ENCODE measurements around the gene DACH2. TPM values are rescaled to one million over a fixed set of nuclear protein-coding genes. Genes with fewer than 3 reads are reported as not detected.

The DACH2 gene
- polyA plus RNA-seq, 1 donor from 2014 or later = 20.6 TPM

GRCh38 chrX:86349115-86349514, 200.9 kb downstream of the DACH2 start:
- Histone ChIP-seq H4K20me1 (ENCODE audit: insufficient read depth) (no peaks in the 10 kb centered on the region), H3K36me3 (ENCODE audit: insufficient read depth, low read length) (no peaks in the 10 kb centered on the region), H3K9ac (ENCODE audit: low read length) (no peak overlapping the region), H2AFZ (ENCODE audit: low read depth, low read length) (no peak overlapping the region), H3K4me3 (ENCODE audit: low read length) (no peak overlapping the region), H3K9me3 (ENCODE audit: low read length) (no peaks in the 10 kb centered on the region), H3K79me2 (replicated peaks; ENCODE audit: insufficient read depth, low read length) (no peaks in the 10 kb centered on the region), H3K4me2 (ENCODE audit: low read length) (no peak overlapping the region), H3K27me3 (ENCODE audit: insufficient read depth, low read depth, low read length) (no peaks in the 10 kb centered on the region), H3F3A (ENCODE audit: insufficient read depth, low read length, poor library complexity, severe bottlenecking) (no peaks in the 10 kb centered on the region), H3K27ac (ENCODE audit: low read length) (no peak overlapping the region), H3K9me2 (ENCODE audit: insufficient read depth, low read length) (no peaks in the 10 kb centered on the region)
- TF ChIP-seq EZH2 (IDR thresholded peaks at IDR 0.05; ENCODE audit: borderline replicate concordance, insufficient read depth, low read length, poor library complexity, severe bottlenecking) (no peak), RAD21 (conservative IDR thresholded peaks at IDR 0.05) (no peak), TAF1 (IDR thresholded peaks at IDR 0.05; ENCODE audit: low read depth) (no peak), POLR2AphosphoS5 (IDR thresholded peaks at IDR 0.05) (no peak), EP300 (conservative IDR thresholded peaks at IDR 0.05; ENCODE audit: poor library complexity, severe bottlenecking) (no peak)

GRCh38 chrX:86369847-86370630, 221.8 kb downstream of the DACH2 start:
- H3K9me3 ChIP-seq (ENCODE audit: low read length) = no peaks in the 10 kb centered on the region
- no peak overlapping the region for H3K4me2 ChIP-seq (ENCODE audit: low read length)
- no peak overlapping the region for H3K4me3 ChIP-seq (ENCODE audit: low read length)
- H3K9me2 ChIP-seq (ENCODE audit: insufficient read depth, low read length) = no peaks in the 10 kb centered on the region
- no peak overlapping the region for H3K27ac ChIP-seq (ENCODE audit: low read length)
- H3K36me3 ChIP-seq (ENCODE audit: insufficient read depth, low read length) = no peaks in the 10 kb centered on the region
- TF ChIP-seq EP300 (conservative IDR thresholded peaks at IDR 0.05; ENCODE audit: poor library complexity, severe bottlenecking) (no peak), CTCF (IDR thresholded peaks at IDR 0.05; ENCODE audit: poor library complexity, severe bottlenecking) (no peak)
- H3F3A ChIP-seq (ENCODE audit: insufficient read depth, low read length, poor library complexity, severe bottlenecking) = no peaks in the 10 kb centered on the region
- no peak overlapping the region for H3K9ac ChIP-seq (ENCODE audit: low read length)
- no peak overlapping the region for H2AFZ ChIP-seq (ENCODE audit: low read depth, low read length)
- no peaks in the 10 kb centered on the region for H3K79me2 ChIP-seq (replicated peaks; ENCODE audit: insufficient read depth, low read length)
- no peaks in the 10 kb centered on the region for H4K20me1 ChIP-seq (ENCODE audit: insufficient read depth)
- no peaks in the 10 kb centered on the region for H3K27me3 ChIP-seq (ENCODE audit: insufficient read depth, low read depth, low read length)

- Histone ChIP-seq H4K20me1 (ENCODE audit: insufficient read depth) (no peaks in the 10 kb centered on the region), H3K9me2 (ENCODE audit: insufficient read depth, low read length) (no peaks in the 10 kb centered on the region), H3K9ac (ENCODE audit: low read length) (no peak overlapping the region), H2AFZ (ENCODE audit: low read depth, low read length) (no peak overlapping the region), H3K79me2 (replicated peaks; ENCODE audit: insufficient read depth, low read length) (no peaks in the 10 kb centered on the region), H3K4me3 (ENCODE audit: low read length) (no peak overlapping the region), H3K36me3 (ENCODE audit: insufficient read depth, low read length) (no peaks in the 10 kb centered on the region), H3F3A (ENCODE audit: insufficient read depth, low read length, poor library complexity, severe bottlenecking) (no peaks in the 10 kb centered on the region), H3K4me2 (ENCODE audit: low read length) (no peak overlapping the region), H3K9me3 (ENCODE audit: low read length) (no peaks in the 10 kb centered on the region), H3K27ac (ENCODE audit: low read length) (no peak overlapping the region), H3K27me3 (ENCODE audit: insufficient read depth, low read depth, low read length) (no peaks in the 10 kb centered on the region)
- no peak for TF ChIP-seq SMC3 (conservative IDR thresholded peaks at IDR 0.05; ENCODE audit: poor library complexity)
- no peak for TF ChIP-seq EP300 (conservative IDR thresholded peaks at IDR 0.05; ENCODE audit: poor library complexity, severe bottlenecking)
- TF ChIP-seq POLR2AphosphoS5 (IDR thresholded peaks at IDR 0.05) = no peak
- TF ChIP-seq REST (IDR thresholded peaks at IDR 0.05; ENCODE audit: borderline replicate concordance) = no peak
- no peak for TF ChIP-seq MXI1 (conservative IDR thresholded peaks at IDR 0.05; ENCODE audit: poor library complexity, severe bottlenecking)
- TF ChIP-seq EZH2 (IDR thresholded peaks at IDR 0.05; ENCODE audit: borderline replicate concordance, insufficient read depth, low read length, poor library complexity, severe bottlenecking) = no peak
- TF ChIP-seq TAF1 (IDR thresholded peaks at IDR 0.05; ENCODE audit: low read depth) = no peak
- TF ChIP-seq CTCF (IDR thresholded peaks at IDR 0.05; ENCODE audit: poor library complexity, severe bottlenecking) = no peak
- TF ChIP-seq RAD21 (conservative IDR thresholded peaks at IDR 0.05) = no peak
Measured at GRCh38 chrX:86370927-86371326, 222.7 kb downstream of the DACH2 start.

Data from neural cell (in vitro differentiated cells).